Globus pallidus (tissue), 1 donor: ENCODE results near the gene OR8S1.

Source experiments
- DNase-seq: peaks from one replicate; pipeline ENCODE4 v3.0.0-alpha.2; 2015; ENCODE audit warnings: low spot score

OR8S1 gene

GRCh38 chr12:48556631-48557030, 31.2 kb downstream of the OR8S1 start:
- DNase-seq = no peak

- DNase-seq = no peak
These were observed 32.5 kb downstream of the OR8S1 start for GRCh38 chr12:48557919-48558318.

GRCh38 chr12:48567731-48568130, 42.3 kb downstream of the OR8S1 start:
- DNase-seq = no peak

- no peak for DNase-seq
These were observed 44.5 kb downstream of the OR8S1 start, which contains the start of gene LALBA for GRCh38 chr12:48569946-48570345. LALBA (minus strand) TSS chr12:48570046; CDS start chr12:48570020, 26 bp downstream.

- peak; percentile 56 for DNase-seq
These were observed 46.9 kb downstream of the OR8S1 start for GRCh38 chr12:48572326-48572725.
